Activated T-cell treated with anti-CD3 and anti-CD28 coated beads, Interleukin-2, amount 50 U/mL, for 48 hours (primary cell): ENCODE measurements around the gene H3-3A.
A peak's percentile ranks its signal among the peaks of the same experiment; 100 is the strongest.

Experiments
- DNase-seq, 2 experiments: peaks; one replicate each; pipeline ENCODE4 v3.0.0-alpha.2; 2020

Gene H3-3A

GRCh38 chr1:226054519-226055327, 7.8 kb upstream of the H3-3A start:
- no peak for DNase-seq

- DNase-seq = no peak
Measured at GRCh38 chr1:226059709-226060108, 2.8 kb upstream of the H3-3A start.

GRCh38 chr1:226060427-226060826, 2.1 kb upstream of the H3-3A start:
- no peak for DNase-seq

- DNase-seq = no peak
Measured at GRCh38 chr1:226061068-226061840, 1.3 kb upstream of the H3-3A start.

GRCh38 chr1:226061841-226062557, 517 bp upstream of the H3-3A start:
- no peak for DNase-seq

GRCh38 chr1:226063224-226063976, 884 bp downstream of the H3-3A start:
- DNase-seq = peak; percentile 65 to 69

GRCh38 chr1:226063977-226064815, 1.7 kb downstream of the H3-3A start:
- DNase-seq = no peak

- peak in 1 of 2 experiments; percentile 48 for DNase-seq
Measured at GRCh38 chr1:226064816-226065248, 2.3 kb downstream of the H3-3A start.

GRCh38 chr1:226066415-226067078, 4.0 kb downstream of the H3-3A start:
- DNase-seq = no peak

- DNase-seq = peak in 1 of 2 experiments; percentile 50
Measured at GRCh38 chr1:226069811-226070489, 7.4 kb downstream of the H3-3A start.

- no peak for DNase-seq
Measured at GRCh38 chr1:226072347-226072746, 9.8 kb downstream of the H3-3A start.

GRCh38 chr1:226073184-226073950, 10.9 kb downstream of the H3-3A start:
- no peak for DNase-seq

GRCh38 chr1:226074046-226074445, 11.5 kb downstream of the H3-3A start:
- DNase-seq = no peak

- no peak for DNase-seq
Measured at GRCh38 chr1:226076378-226076777, 13.9 kb downstream of the H3-3A start.

- no peak for DNase-seq
Measured at GRCh38 chr1:226078374-226078773, 15.9 kb downstream of the H3-3A start.

- DNase-seq = no peak
Measured at GRCh38 chr1:226082587-226082917, 20.0 kb downstream of the H3-3A start.

- DNase-seq = no peak
Measured at GRCh38 chr1:226082959-226083301, 20.4 kb downstream of the H3-3A start.

GRCh38 chr1:226083302-226084101, 21.0 kb downstream of the H3-3A start:
- peak; percentile 96 to 97 for DNase-seq

- no peak for DNase-seq
Measured at GRCh38 chr1:226085675-226086285, 23.3 kb downstream of the H3-3A start.
